Adrenal gland (tissue), 5 donors: ENCODE measurements around the gene RELN.

ENCODE experiments used
- POLR2A ChIP-seq, 2 donors: fragments of 450-650 bp; IDR thresholded peaks; one replicate each; pipeline ENCODE4 v1.6.1; 2017; ENCODE audit warnings: antibody characterized with exemption in 2 of 2, mild to moderate bottlenecking in 2 of 2, moderate library complexity in 1 of 2
- TF ChIP-seq, protein P1 (sequence below), 6 experiments: fragments of 450-650 bp in 4 of 6; fragments of 200-600 bp in 2 of 6; sonication (generic) in 1 of 6; IDR thresholded peaks; 1 replicate in 5 of 6; 2 replicates in 1 of 6; pipeline versions ENCODE4 v1.5.1 to v1.8.0; 2016 to 2021; ENCODE audit warnings: antibody characterized with exemption in 6 of 6, mild to moderate bottlenecking in 2 of 6, moderate library complexity in 1 of 6
- donor health status: DM: no; HTN: no; CAD: no.

- TF ChIP-seq, protein P1, sequence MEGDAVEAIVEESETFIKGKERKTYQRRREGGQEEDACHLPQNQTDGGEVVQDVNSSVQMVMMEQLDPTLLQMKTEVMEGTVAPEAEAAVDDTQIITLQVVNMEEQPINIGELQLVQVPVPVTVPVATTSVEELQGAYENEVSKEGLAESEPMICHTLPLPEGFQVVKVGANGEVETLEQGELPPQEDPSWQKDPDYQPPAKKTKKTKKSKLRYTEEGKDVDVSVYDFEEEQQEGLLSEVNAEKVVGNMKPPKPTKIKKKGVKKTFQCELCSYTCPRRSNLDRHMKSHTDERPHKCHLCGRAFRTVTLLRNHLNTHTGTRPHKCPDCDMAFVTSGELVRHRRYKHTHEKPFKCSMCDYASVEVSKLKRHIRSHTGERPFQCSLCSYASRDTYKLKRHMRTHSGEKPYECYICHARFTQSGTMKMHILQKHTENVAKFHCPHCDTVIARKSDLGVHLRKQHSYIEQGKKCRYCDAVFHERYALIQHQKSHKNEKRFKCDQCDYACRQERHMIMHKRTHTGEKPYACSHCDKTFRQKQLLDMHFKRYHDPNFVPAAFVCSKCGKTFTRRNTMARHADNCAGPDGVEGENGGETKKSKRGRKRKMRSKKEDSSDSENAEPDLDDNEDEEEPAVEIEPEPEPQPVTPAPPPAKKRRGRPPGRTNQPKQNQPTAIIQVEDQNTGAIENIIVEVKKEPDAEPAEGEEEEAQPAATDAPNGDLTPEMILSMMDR (IDR thresholded peaks at IDR 0.05) = no peak
- no peak for TF ChIP-seq POLR2A (IDR thresholded peaks at IDR 0.05)
These were observed 455.7 kb downstream of the RELN start for GRCh38 chr7:103533761-103534160.
